PC-3 (cell line): Measurements from ENCODE around the gene PRRX1.

ENCODE experiments used
- CTCF ChIP-seq: fragments of 300-600 bp; sonication (generic); conservative IDR thresholded peaks from 2 replicates; pipeline ENCODE4 v1.5.1; 2017; ENCODE audit warnings: antibody characterized with exemption, low read depth, mild to moderate bottlenecking, low read length
- EZH2phosphoT487 ChIP-seq: fragments of 300-600 bp; sonication (generic); IDR thresholded peaks from 2 replicates; pipeline ENCODE4 v1.6.1; 2018; ENCODE audit warnings: mild to moderate bottlenecking, antibody characterized with exemption, low read length, borderline replicate concordance

DNA sequence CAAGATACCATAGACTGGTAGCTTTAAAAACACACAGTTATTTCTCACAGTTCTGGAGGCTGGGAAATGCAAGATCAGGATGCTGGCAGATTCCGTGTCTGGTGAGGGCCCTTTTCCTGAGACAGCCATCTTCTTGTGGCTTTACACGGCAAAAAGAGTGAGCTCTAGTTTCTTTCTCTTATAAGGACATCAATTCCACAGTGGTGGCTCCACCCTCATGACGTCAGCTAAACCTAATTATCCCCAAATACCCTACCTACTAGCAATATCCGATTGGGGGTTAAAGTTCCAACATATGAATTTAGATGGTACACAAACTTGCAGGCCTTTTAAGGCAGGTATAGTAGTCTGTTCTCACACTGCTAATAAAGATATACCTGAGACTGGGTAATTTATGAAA, 77.7 kb downstream of the PRRX1 start:
- TF ChIP-seq CTCF (no peak), EZH2phosphoT487 (no peak)
